ENCODE results near the gene LRCH4. TPM values are rescaled to one million over a fixed set of nuclear protein-coding genes. Genes with fewer than 3 reads are reported as not detected.

Gene LRCH4
- total RNA-seq, 2 donors from 2014 or later = 81.1 to 96.4 TPM

- no peaks in the 10 kb centered on the region for H3K36me3 Mint-ChIP-seq (ENCODE audit: low read depth)
- H3K4me1 Mint-ChIP-seq = no peaks in the 10 kb centered on the region
- H3K9me3 Mint-ChIP-seq = no peaks in the 10 kb centered on the region
- H3K4me3 Mint-ChIP-seq = no peak overlapping the region
- H3K27me3 Mint-ChIP-seq = no peaks in the 10 kb centered on the region
- no peak for ATAC-seq (replicated peaks)
- H3K27ac Mint-ChIP-seq = no peak overlapping the region
Observed at GRCh38 chr7:100595188-100595587, 9.3 kb upstream of the LRCH4 start.

DNA sequence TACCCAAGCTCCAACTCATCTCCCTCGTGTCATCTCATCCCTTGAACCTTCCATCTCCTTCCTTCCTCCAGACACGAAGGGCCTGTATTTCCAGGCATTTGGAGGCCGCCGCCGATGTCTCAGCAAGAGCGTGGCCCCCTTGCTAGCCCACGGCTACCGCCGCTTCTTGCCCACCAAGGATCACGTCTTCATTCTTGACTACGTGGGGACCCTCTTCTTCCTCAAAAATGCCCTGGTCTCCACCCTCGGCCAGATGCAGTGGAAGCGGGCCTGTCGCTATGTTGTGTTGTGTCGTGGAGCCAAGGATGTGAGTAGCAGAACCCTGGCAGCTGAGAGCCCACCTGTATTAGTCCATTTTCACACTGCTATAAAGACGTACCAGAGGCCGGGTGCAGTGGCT is 5.7 kb upstream of the LRCH4 start:
- Mint-ChIP-seq H3K27ac (no peak overlapping the region), H3K27me3 (no peaks in the 10 kb centered on the region), H3K4me3 (no peak overlapping the region), H3K4me1 (no peaks in the 10 kb centered on the region), H3K9me3 (no peaks in the 10 kb centered on the region), H3K36me3 (ENCODE audit: low read depth) (no peaks in the 10 kb centered on the region)
- ATAC-seq (replicated peaks) = no peak

DNA sequence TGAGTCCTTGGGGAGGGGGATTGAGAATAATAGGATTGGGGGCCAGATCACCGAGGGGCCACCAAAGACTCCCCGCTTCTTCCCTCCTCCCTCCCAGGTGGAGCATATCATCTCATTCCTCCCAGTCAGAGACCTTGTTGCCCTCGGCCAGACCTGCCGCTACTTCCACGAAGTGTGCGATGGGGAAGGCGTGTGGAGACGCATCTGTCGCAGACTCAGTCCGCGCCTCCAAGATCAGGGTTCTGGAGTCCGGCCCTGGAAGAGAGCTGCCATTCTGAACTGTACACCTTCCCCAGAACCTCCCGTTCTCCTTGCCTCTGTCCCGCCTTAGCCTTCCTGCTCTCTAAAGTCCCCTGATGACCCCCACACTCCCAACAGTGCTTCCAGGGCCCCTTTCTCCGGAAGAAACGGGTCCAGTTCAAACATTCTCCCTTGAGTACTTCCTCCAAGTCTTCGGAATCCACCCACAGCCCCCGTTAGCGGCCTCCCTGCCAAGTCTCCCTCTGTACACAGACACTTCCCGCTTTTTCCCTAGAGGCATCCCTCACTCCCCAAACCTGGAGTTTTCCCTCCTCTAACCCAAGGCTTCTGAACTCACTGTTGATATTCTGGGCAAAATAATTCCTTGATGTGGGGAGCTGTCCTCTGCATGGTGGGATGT is 4.3 kb upstream of the LRCH4 start:
- no peak overlapping the region for H3K27ac Mint-ChIP-seq
- H3K4me3 Mint-ChIP-seq = no peak overlapping the region
- peaks cover 8% of the 10 kb centered on the region for H3K36me3 Mint-ChIP-seq (ENCODE audit: low read depth)
- peaks cover 3% of the 10 kb centered on the region for H3K4me1 Mint-ChIP-seq
- no peak for ATAC-seq (replicated peaks)
- H3K27me3 Mint-ChIP-seq = no peaks in the 10 kb centered on the region
- H3K9me3 Mint-ChIP-seq = no peaks in the 10 kb centered on the region

GRCh38 chr7:100589341-100589947 is 3.5 kb upstream of the LRCH4 start:
- H3K9me3 Mint-ChIP-seq = no peaks in the 10 kb centered on the region
- H3K4me1 Mint-ChIP-seq = peaks cover 7% of the 10 kb centered on the region
- peaks cover 8% of the 10 kb centered on the region for H3K36me3 Mint-ChIP-seq (ENCODE audit: low read depth)
- H3K4me3 Mint-ChIP-seq = no peak overlapping the region
- no peak for ATAC-seq (replicated peaks)
- no peak overlapping the region for H3K27ac Mint-ChIP-seq
- H3K27me3 Mint-ChIP-seq = no peaks in the 10 kb centered on the region

DNA sequence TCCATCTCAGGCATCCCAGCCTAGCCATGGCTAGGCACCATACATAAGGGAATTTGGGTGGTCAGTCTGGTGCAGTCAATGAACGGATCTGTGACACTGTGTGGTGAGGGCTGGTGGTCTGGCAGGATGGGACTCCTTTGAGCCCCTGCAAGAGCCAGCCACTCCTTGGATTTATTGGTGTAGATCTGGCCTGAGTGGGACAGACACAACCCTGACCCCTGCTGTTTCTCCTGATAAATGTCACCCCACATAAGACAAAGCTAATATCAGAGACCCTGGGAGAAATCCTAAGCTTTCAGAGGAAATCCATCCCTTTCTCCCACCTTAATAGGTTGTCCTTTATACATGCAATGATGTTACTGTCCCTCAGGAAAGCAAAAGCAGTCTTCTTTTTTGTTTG is 2.5 kb upstream of the LRCH4 start:
- Mint-ChIP-seq H3K27ac (no peak overlapping the region), H3K9me3 (no peaks in the 10 kb centered on the region), H3K4me1 (peaks cover 14% of the 10 kb centered on the region), H3K4me3 (peak overlapping the region; percentile 98), H3K27me3 (no peaks in the 10 kb centered on the region), H3K36me3 (ENCODE audit: low read depth) (peaks cover 15% of the 10 kb centered on the region)
- no peak for ATAC-seq (replicated peaks)

GRCh38 chr7:100586266-100587025 is 517 bp upstream of the LRCH4 start, which contains the start of gene FBXO24:
FBXO24 (plus strand) TSS chr7:100586328; CDS start chr7:100586626, 298 bp downstream.
- H3K9me3 Mint-ChIP-seq = no peaks in the 10 kb centered on the region
- H3K36me3 Mint-ChIP-seq (ENCODE audit: low read depth) = peaks cover 21% of the 10 kb centered on the region
- H3K4me3 Mint-ChIP-seq = peak within 1 kb of the TSS; percentile 98
- H3K4me1 Mint-ChIP-seq = peaks cover 18% of the 10 kb centered on the region
- H3K27me3 Mint-ChIP-seq = no peaks in the 10 kb centered on the region
- ATAC-seq (replicated peaks) = peak; percentile 89
- peak within 1 kb of the TSS; percentile 98 for H3K27ac Mint-ChIP-seq

GRCh38 chr7:100584683-100585510 is 1.0 kb downstream of the LRCH4 start:
- H3K27me3 Mint-ChIP-seq = no peaks in the 10 kb centered on the region
- peak overlapping the region; percentile 98 for H3K27ac Mint-ChIP-seq
- H3K36me3 Mint-ChIP-seq (ENCODE audit: low read depth) = peaks cover 25% of the 10 kb centered on the region
- H3K9me3 Mint-ChIP-seq = no peaks in the 10 kb centered on the region
- ATAC-seq (replicated peaks) = no peak
- H3K4me1 Mint-ChIP-seq = peaks cover 18% of the 10 kb centered on the region
- H3K4me3 Mint-ChIP-seq = peak overlapping the region; percentile 98

DNA sequence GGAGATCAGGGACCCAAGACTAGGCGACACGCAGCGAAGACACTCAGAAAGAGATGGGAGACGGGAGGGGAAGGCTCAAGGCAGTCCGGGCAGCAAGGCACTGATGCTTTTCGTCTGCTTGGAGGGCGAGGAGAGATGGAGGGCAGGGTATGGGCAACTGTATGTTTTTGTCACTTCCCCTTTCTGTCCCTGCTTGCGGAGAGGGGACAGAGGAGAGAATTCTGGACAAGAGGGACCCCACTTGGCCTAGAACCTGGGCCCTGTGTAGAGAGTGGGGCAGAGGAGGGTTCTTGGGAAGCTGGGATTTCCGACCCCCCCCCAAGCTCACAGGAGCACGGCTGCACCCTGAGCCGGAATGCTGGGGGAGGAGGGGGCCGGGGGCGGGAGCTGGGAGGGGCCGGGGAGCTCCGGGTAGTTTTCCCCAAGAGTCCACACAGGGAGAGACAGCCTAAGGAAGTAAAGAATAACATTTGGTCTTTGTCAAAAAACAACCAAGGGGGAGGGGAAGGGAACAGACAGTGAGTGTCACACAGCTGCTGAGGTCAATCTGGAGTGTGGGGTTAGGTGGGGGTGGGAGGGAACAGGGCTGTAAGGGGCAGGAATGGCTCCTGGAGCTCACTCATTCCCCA is 1.8 kb downstream of the LRCH4 start:
- Mint-ChIP-seq H3K4me3 (peak overlapping the region; percentile 98), H3K4me1 (peaks cover 18% of the 10 kb centered on the region), H3K27ac (peak overlapping the region; percentile 98), H3K9me3 (no peaks in the 10 kb centered on the region), H3K36me3 (ENCODE audit: low read depth) (peaks cover 25% of the 10 kb centered on the region), H3K27me3 (no peaks in the 10 kb centered on the region)
- ATAC-seq (replicated peaks) = no peak

DNA sequence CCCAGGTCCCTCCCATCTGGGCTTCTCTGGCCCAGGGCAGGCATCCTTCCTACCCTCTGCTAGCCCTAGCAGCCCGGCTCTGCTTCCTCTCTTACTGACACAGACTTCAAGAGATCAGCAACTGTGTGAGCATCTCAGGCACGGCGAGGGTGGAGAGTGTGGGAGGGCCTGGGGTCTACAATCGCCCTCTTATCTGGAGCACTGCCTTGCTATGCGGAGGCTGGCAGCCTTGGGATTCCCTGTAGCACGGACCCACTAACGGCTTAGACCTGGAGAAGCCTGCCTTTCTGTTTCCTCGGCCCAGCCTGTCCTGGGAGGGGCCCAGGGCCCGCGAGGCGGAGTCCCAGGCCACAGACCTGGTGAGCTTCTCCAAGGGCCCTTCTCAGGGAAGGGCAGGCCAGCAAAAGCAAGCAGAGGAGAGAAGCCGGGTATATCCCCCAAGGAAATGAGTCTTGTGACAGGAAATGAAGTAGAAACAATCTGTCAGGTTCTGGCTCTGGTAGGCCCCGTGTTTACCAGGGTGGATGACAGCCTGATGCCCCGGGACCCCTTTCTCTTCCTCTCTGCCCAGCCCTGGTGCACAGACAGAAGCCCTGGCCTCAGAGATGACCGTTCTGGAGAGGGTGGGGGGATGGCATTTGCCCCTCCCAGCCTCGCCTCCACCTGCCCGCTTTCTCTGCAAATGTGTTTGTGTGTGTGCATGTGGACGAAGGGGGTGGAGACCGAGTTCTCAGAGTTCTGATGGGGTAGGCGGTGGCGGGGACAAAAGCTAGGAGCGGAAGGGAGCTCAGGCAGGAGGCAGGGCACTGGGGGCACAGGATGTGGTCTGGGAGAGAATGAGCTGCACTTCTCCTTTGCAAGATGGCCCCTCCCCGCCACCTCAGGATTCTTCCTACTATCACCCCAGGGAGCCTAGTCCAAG is 2.5 kb downstream of the LRCH4 start:
- peaks cover 25% of the 10 kb centered on the region for H3K36me3 Mint-ChIP-seq (ENCODE audit: low read depth)
- no peaks in the 10 kb centered on the region for H3K27me3 Mint-ChIP-seq
- no peaks in the 10 kb centered on the region for H3K9me3 Mint-ChIP-seq
- H3K4me1 Mint-ChIP-seq = peaks cover 18% of the 10 kb centered on the region
- peak overlapping the region; percentile 98 for H3K27ac Mint-ChIP-seq
- peak overlapping the region; percentile 98 for H3K4me3 Mint-ChIP-seq
- peak; percentile 25 for ATAC-seq (replicated peaks)

- ATAC-seq (replicated peaks) = no peak
- Mint-ChIP-seq H3K4me3 (peak overlapping the region; percentile 98), H3K27ac (peak overlapping the region; percentile 98), H3K9me3 (no peaks in the 10 kb centered on the region), H3K27me3 (no peaks in the 10 kb centered on the region), H3K36me3 (ENCODE audit: low read depth) (peaks cover 25% of the 10 kb centered on the region), H3K4me1 (peaks cover 18% of the 10 kb centered on the region)
Observed at GRCh38 chr7:100582650-100583049, 3.3 kb downstream of the LRCH4 start.

GRCh38 chr7:100582041-100582579 is 3.8 kb downstream of the LRCH4 start:
- Mint-ChIP-seq H3K27me3 (no peaks in the 10 kb centered on the region), H3K27ac (peak overlapping the region; percentile 98), H3K36me3 (ENCODE audit: low read depth) (peaks cover 25% of the 10 kb centered on the region), H3K4me1 (peaks cover 18% of the 10 kb centered on the region), H3K9me3 (no peaks in the 10 kb centered on the region), H3K4me3 (peak overlapping the region; percentile 98)
- no peak for ATAC-seq (replicated peaks)

DNA sequence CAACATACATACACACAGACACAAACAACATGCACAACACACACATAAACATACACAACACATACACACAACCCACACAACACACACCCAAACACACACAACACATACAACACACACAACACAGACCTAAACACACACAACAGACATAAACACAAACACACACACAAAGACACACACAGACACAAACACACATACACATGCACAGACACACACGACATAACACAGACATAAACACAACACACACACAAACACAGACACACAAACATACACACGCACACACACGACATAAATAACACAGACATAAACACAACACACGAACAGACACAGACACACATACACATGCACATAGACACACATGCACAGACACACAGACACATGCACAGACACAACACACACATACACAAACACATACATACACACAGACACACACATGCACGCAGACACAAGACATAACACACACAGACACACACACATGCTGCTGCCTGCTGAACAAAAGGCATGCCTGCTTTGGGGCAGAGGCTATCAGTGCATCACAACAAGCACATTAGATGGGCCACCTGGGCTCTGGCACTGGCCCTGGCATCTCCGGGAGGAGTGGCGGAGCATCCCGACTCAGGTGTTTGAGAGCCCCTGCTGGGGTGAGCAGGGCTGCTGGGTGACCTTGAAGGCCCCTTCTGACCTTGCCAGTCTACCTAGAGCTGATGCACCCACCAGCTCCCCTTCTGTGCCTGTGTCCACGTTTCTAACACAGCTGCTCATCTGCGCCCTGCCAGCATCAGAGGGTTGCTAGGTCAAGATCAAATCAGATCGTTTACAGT is 5.3 kb downstream of the LRCH4 start:
- no peak overlapping the region for H3K27ac Mint-ChIP-seq
- no peaks in the 10 kb centered on the region for H3K9me3 Mint-ChIP-seq
- no peaks in the 10 kb centered on the region for H3K27me3 Mint-ChIP-seq
- peaks cover 28% of the 10 kb centered on the region for H3K36me3 Mint-ChIP-seq (ENCODE audit: low read depth)
- ATAC-seq (replicated peaks) = no peak
- no peak overlapping the region for H3K4me3 Mint-ChIP-seq
- peaks cover 18% of the 10 kb centered on the region for H3K4me1 Mint-ChIP-seq

Data from activated T-helper 17 cell treated with anti-CD3 and anti-CD28 coated beads, Interleukin-2, amount 50 U/mL, for 72 hours (primary cell).